ENCODE data around the gene AGAP1. TPM values are rescaled to one million over a fixed set of nuclear protein-coding genes. Genes with fewer than 3 reads are reported as not detected.
"Not testable (repeated sequence)": the region's sequence is repeated elsewhere in the genome, so short reads cannot be mapped to it uniquely, and the experiment has no call there.

AGAP1 gene
- total RNA-seq, 1 donor from 2014 or later: 23.5 TPM

- DNase-seq (ENCODE audit: missing footprints) (no peak), ATAC-seq (no peak)
- intact Hi-C loops (cut with DNase I): no loop called here
These were observed 592.6 kb downstream of the AGAP1 start for GRCh38 chr2:236086403-236086970.

GRCh38 chr2:236086971-236087465 is 593.2 kb downstream of the AGAP1 start:
- ATAC-seq (no peak), DNase-seq (ENCODE audit: missing footprints) (no peak)
- intact Hi-C loops (cut with DNase I): no loop called here

GRCh38 chr2:236088368-236089057 is 594.7 kb downstream of the AGAP1 start:
- no peak for ATAC-seq
- DNase-seq (ENCODE audit: missing footprints): no peak
- intact Hi-C loops (cut with DNase I): no loop called here

- DNase-seq (ENCODE audit: missing footprints) (no peak), ATAC-seq (no peak)
- intact Hi-C loops (cut with DNase I): no loop called here
These were observed 595.6 kb downstream of the AGAP1 start for GRCh38 chr2:236089271-236090026.

- ATAC-seq (no peak), DNase-seq (ENCODE audit: missing footprints) (no peak)
- intact Hi-C loops (cut with DNase I): no loop called here
These were observed 596.2 kb downstream of the AGAP1 start for GRCh38 chr2:236090027-236090382.

GRCh38 chr2:236090826-236091225 is 597.0 kb downstream of the AGAP1 start:
- intact Hi-C loops (cut with DNase I); DNase-seq (ENCODE audit: missing footprints); ATAC-seq: not testable (repeated sequence)

- no peak for ATAC-seq
- intact Hi-C loops (cut with DNase I): no loop called here
- DNase-seq (ENCODE audit: missing footprints): no peak
These were observed 598.9 kb downstream of the AGAP1 start for GRCh38 chr2:236092714-236093113.

GRCh38 chr2:236093134-236093533 is 599.3 kb downstream of the AGAP1 start:
- intact Hi-C loops (cut with DNase I): no loop called here
- DNase-seq (ENCODE audit: missing footprints) (no peak), ATAC-seq (no peak)

GRCh38 chr2:236095504-236095903 is 601.7 kb downstream of the AGAP1 start:
- intact Hi-C loops (cut with DNase I): no loop called here
- no peak for DNase-seq (ENCODE audit: missing footprints)
- no peak for ATAC-seq

GRCh38 chr2:236101311-236101950 is 607.6 kb downstream of the AGAP1 start:
- intact Hi-C loops (cut with DNase I): no loop called here
- ATAC-seq: no peak
- DNase-seq (ENCODE audit: missing footprints): no peak

GRCh38 chr2:236102971-236103370 is 609.1 kb downstream of the AGAP1 start:
- intact Hi-C loops (cut with DNase I): no loop called here
- DNase-seq (ENCODE audit: missing footprints): no peak
- no peak for ATAC-seq

- DNase-seq (ENCODE audit: missing footprints): no peak
- intact Hi-C loops (cut with DNase I): no loop called here
- ATAC-seq: no peak
These were observed 610.1 kb downstream of the AGAP1 start for GRCh38 chr2:236103981-236104380.

GRCh38 chr2:236105955-236106607 is 612.2 kb downstream of the AGAP1 start:
- ATAC-seq (no peak), DNase-seq (ENCODE audit: missing footprints) (no peak)
- intact Hi-C loops (cut with DNase I): no loop called here

GRCh38 chr2:236106761-236107160 is 612.9 kb downstream of the AGAP1 start:
- no peak for DNase-seq (ENCODE audit: missing footprints)
- ATAC-seq: no peak
- intact Hi-C loops (cut with DNase I): no loop called here

GRCh38 chr2:236107536-236107935 is 613.7 kb downstream of the AGAP1 start:
- intact Hi-C loops (cut with DNase I): no loop called here
- DNase-seq (ENCODE audit: missing footprints): no peak
- ATAC-seq: no peak

GRCh38 chr2:236107942-236108625 is 614.2 kb downstream of the AGAP1 start:
- intact Hi-C loops (cut with DNase I): no loop called here
- ATAC-seq (no peak), DNase-seq (ENCODE audit: missing footprints) (no peak)

GRCh38 chr2:236109061-236109460 is 615.2 kb downstream of the AGAP1 start:
- no peak for ATAC-seq
- intact Hi-C loops (cut with DNase I): no loop called here
- DNase-seq (ENCODE audit: missing footprints): no peak

- ATAC-seq (no peak), DNase-seq (ENCODE audit: missing footprints) (no peak)
- intact Hi-C loops (cut with DNase I): no loop called here
These were observed 615.6 kb downstream of the AGAP1 start for GRCh38 chr2:236109473-236109872.

- intact Hi-C loops (cut with DNase I): no loop called here
- DNase-seq (ENCODE audit: missing footprints) (no peak), ATAC-seq (no peak)
These were observed 618.6 kb downstream of the AGAP1 start for GRCh38 chr2:236112466-236112865.

All from Right ventricle myocardium inferior (tissue), 1 donor.